RPMI8226 (cell line): ENCODE results near the gene NFKB2.

Source experiments
- DNase-seq: peaks from one replicate; pipeline ENCODE4 v3.0.0-alpha.2; 2015

NFKB2 gene

DNA sequence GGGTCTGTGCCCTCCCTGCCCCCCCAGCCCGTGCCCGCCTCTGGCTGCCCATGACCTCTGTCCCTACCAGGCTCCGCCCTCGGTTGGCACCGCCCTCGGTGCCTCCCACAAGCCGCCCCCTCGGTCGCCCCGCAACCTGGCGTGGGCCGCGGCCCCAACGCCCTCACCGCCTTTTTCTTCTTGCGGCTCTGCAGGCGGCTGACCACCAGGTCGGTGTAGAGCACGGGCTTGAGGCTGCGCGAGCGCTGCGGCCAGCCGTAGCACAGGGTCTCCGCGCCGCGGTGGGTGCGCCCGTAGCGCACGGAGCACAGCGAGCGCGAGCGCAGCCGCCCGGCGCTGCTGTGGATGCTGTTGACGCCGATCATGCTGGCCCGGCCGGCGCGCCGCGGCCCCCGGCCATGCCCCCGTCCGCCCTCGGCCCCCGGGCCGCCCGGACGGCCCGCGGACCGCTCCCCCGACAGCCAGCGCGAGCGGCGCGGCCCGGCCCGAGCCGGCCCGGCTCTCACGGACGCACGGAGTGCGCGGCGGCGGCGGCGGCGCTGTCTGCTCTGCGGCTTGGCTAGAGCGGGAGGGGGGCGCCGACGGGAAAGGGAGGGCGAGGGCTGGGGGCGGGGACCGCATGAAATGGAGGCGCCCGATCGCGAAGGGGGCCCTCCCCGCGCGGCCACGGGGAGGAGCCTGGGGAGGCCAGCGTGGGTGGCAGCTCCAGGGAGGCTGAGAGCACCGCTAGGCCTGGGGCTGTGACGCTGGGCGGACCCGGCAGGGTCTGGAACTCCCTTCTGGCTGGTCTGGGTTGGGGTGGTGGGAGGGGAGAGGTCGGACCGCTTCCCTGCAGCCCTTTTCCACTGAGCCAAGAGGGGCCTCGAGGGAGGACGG, 13.5 kb downstream of the NFKB2 start:
- no peak for DNase-seq

DNA sequence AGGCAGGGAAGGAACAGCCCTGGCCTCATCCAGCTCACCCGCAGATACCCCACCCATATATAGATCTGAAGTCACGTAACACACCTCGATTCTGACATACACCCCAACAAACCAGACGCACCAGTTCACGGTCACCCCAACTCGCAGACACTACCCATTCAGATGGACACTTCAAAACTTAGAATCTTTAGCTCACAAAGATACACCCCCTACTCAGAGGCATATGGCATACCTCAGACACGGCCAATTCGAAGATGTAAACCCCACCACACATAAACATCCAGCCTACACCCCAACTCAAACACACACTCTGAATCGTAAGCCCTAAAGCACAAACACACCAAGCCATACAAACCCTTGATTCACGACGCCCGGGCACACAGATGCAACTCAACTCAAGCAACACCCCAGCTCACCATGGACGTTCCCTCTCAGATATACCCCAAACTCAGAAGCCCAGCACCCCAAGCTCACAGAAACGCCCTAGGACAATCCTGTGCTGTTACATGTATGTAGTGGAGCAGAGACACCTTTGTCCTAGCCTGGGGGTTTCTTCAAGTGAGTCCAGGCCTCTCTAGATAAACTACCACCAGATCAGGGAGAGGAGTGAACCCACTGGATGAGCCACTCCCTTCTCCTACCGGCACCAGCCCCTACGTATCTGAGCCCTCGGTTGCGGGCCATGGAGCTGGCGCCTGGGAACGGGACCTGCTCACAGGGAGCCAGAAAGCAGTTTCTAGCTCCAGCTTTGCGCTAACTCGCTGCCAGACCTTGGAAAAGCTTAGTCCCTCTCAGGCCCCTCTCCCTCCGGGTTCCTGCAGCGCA, 14.3 kb downstream of the NFKB2 start:
- DNase-seq = no peak

DNA sequence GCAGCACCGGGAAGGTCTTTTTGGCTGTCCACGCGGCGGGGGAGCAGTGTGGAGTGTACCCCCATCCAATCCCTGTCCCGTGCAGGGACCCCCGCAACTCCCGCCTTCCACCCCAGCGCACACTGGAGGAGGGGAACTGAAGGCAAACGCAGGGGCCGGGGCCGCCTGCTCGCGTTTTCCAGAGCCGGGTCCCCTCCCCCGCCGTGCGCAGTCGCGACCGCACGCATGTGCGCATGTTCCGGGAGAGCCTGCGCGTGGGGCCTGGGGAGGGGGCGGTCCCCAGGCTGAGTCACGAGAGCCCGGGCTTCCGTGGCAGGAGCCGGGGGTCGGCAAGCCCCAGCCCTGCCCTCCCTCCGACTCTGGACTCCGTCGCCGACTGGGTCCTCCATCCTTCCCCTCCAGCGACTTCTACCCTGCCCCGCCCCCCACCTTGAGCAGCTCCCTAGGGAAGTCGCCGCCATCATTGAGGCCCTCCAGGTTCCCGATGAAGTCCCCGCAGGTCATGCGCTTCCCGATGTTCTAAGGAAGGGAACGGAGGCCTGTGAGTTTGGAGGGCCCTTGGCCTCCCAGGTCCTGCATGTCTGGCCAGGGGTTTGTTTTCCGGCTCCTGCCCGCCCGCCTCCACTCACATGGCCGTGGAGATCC, 15.0 kb downstream of the NFKB2 start:
- no peak for DNase-seq

DNA sequence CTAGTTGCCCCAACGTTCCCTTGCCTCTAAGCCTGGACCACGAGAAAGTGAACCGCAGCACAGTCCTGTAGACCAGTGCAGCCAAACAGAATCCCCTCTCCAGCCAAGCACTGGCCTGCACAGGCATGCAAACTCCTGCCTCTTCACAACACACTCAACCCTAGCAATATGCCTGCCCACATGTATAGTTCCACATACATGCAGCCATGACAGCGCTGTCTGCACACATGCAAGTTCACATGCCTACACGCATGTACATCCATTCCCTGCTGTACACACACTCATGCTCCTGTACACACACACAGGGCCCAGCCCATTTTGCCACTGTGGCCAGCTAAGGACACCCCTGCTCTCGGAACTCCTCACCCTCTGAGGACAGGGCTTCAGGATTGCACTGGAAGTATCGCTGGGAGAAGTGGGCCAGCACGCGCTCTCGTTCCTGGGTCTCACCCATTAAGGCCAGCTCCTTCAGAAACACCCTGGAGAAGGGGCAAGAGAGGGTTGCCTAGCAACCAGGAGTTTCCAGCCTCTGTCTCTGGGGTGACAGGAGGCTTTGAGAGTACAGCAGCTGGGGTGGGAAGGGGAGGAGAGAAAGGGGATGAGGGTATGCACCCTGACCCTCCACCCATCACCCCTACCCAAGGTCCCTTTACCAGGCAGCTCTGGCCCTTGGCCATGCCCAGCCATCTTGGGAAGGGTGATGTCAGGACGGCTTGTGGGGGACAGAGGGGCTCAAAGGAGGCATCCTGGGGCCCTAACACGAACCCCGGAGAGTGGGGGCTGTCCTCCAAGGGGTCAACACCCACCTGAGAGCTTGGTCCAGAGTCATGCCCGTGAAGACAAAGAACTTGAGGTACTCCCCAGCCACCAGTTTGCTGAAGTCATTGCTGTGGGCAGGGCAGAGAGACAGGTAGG, 16.1 kb downstream of the NFKB2 start:
- no peak for DNase-seq

DNA sequence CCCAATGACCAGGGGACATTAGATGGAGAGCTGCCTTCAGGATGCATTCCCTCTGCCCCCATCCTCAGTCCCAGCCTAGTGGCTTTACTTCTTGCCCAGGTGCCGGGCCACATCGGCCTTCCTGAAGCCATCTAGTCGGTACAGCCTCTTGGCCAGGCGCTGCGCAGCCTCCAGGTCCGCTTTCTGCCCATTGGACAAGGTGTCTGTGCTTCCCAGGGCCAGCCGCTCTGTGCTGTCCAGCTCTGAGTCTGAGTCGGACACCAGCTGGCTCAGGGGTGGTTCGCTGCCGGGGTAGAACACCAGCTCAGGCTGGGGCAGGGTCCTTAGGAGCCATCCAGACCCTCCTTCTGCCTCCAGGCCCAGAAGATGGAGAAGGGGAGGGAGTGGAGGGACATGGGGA, 16.8 kb downstream of the NFKB2 start:
- DNase-seq = no peak

DNA sequence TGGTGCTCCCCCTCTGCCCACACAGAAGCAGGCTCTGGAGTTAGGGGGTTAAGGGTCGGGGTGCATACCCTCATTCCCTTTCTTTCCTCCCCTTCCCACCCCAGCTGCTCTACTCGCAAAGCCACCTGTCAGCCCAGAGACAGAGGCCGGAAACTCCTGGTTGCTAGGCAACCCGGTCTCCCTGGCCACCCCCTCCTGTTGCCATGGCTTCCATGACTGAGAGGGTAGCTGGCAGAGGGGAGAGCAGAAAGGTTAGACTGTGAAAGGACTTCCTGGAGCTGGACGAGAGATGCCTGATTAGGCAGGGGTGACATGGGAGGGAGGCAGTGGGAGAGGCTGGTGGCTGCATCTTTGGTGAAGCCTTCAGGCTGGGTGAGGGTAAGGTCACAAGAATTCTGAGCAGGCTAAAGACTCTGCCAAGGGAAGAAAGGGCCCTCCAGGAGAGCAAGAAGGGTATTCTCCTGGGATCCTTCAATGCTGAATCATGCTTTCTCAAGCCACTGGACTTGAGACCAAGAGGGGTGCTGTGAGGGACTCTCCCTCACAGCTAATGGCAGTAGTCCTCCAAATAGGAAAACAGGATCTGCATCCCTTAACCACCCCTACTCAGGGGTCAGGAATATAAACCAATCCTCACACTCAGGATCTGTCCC, 17.7 kb downstream of the NFKB2 start:
- DNase-seq = peak; percentile 59

DNA sequence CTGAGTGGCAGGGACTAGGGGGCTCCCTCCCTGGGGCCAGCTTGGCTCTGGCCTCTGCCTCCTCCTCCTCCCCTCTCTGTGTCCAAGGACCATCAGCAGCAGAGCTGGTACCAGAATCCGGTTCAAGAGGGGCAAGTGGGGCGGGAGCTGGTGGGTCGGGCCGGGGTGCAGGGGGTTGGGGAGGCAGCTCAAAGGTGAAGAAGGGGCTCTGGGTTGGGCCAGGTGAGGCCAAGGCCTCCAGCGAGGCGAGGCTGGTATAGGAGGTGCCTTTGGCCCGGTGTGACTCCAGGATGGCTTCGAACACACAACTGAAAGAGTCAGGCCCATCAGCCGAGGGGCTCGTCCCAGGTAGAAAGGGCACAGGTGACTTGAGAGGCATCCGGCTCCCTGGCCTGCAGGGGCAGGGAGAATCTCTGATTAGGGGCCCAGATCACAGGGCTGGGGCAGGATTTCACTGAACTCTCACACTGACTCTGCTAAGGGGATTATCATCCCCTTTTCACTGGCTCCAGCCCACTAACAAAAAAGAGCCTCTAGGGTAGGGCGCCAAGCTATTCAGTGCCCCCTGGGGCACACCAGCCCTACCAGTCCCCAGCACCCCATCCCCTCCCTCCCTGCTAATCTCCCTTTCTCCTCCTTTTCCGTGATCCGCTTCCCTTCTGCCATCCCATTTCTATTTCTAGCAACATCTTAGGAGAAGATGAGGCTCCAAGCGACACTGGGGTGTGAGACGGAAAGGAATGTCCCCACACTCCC, 18.5 kb downstream of the NFKB2 start:
- DNase-seq = no peak

DNA sequence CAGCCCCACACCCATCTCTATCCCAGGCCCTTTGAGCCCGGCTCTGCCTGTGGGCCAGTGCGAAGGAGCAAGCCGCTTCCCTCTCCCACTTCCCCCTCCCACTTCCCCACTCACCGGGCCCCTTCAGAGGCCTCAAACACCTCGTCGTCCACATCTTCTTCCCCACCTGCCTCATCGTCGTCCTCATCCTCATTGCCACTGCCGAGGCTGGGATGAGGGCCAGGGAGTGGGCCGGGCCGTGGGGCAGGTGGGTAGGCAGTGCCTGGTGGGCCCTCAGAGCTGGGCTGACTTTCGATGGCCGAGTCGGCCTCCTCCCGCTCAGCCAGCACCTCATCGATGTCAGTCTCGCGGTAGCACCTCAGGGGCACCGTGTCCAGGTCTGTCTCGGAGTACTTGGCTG, 19.2 kb downstream of the NFKB2 start:
- DNase-seq = no peak

DNA sequence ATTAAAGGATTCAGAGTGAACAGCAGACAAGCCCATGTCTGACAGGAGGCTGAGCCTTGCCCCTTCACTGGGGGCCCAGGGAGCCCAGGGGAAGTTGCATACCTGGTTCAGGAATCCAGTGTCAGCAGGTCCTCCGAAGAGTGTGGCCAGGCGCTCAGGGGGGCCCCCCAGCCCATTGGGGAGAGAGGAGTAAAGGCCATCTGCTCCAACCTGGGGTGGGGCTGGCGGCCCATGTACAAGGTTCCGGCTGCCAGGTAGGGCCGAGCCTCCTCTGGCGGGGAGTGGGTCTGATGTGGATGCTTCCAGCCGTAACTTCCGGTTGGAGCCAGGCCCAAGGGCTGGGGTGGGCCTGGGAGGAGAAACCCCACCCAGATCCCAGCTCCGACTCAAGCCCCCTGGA, 20.8 kb downstream of the NFKB2 start:
- no peak for DNase-seq

DNA sequence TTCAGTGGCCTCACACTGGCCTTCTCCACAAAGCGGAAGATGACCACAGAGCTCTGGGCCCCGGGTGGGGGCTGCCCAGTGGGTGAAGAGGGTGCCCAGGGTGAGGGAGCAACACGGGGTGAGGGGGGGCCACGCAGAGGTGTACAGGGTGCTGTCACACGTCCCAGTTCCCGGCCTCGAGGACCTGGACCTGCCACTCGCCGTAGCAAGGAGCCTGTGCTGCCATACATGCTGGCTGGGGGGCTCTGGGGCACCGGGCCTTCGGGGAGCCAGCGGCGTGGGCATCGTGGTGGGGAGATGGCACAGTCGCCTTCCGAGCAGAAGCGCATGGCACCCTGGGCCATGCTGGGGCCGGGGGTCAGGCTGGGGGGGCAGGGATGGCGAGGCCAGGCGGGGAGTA, 21.2 kb downstream of the NFKB2 start:
- no peak for DNase-seq

DNA sequence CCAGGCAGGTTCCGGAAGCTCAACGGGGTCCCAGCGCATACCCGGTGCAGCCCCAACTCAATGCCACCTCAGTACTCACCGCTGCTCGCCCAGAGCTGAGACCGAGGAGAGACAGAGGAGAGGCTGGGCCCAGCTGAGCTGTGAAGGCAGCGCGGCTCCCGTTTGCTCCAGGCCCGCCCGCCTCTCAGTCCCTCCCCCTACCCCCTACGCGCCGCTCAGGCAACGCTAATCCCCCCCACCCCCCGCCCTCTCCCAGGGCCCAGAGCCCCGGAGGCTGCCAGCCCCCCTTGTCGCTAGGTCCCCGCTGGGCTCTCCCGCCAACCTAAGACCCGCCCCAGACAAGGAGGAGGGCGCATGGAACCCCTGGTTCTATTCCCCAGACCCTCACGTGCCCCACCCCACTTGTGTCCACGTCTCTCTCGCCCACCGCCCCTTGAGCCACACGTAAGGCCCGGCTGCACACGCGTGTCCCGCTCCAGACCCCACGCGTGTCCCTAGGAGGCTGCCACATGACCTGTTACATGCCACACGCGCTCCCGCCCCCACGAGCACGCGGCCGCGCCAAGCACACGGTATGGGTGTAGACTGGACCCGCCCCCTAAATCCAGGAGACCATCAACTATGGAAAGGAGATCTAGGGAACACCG, 23.2 kb downstream of the NFKB2 start, which contains the start of gene PSD:
PSD (minus strand) TSS at position 164 of the 647 bp plus-strand sequence. CDS start 1,747 bp downstream, outside the sequence.
- DNase-seq = no peak

DNA sequence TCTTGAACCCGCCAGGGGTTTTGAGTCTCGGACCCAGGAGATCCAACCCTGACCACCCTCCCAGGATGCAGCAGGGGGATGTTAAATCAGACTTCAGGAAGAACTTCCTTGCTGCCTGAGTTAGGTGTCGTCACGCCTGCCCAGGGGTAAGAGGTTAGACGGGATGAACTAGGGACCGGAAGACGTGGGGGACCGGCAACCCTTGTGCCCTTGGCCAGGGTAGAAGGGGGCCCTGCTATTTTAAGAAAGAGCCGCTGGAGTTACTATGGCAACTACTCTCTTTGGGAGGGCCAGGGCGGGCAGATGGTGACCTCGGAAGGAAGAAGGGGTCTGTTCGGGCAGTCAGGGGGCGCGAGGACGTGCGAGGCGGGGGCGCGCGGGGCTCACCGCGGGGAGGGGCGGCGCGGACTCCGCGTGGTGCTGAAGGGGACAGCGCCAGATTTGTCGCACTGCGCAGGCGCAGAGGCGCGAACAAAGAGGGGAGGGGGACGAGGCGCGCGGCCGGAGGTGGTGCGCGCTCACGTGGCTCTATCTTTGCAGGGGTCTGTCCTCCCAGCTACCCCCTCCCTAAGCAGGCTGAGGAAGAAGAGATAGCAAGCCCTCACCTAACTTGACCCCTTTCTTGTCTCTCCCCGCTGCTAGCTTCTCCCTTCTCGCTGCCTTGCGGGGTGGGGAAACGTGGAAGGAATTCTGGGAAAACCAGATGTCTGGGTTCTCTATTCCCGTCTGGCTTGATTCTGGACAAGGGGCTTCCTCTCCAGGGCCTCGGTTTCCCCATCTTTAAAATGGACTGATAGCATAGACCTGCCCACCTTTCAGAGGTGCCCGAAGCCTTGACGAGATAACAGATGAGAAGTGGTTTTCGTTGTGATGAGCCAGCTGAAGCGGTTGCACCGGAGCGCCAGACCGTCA, 24.0 kb downstream of the NFKB2 start:
- peak; percentile 66 for DNase-seq

DNA sequence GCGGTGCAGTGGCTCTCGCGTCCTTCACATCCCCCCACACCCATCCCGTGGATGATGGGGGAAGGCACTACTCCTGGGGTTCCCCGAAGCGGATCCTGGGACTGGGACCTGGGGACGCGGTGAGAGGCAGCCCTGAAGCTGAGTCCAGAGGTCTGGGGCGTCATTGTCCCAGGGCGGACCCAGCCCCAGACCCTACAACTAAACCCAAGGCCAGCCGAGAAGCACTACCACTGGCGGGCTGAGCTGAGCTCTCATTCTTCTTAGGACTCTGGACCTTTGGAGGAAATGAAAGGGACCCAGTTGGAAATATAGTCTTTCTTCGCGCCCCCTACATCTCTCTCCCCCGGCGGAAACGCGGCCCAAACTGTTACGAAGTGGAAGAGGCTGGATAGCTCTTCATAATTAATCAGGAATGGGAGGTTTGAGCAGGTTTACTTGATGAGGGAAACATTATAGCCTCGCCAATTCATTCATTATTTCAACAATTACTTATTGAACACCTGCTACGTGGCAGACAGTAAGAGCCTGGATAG, 24.7 kb downstream of the NFKB2 start:
- DNase-seq = no peak

DNA sequence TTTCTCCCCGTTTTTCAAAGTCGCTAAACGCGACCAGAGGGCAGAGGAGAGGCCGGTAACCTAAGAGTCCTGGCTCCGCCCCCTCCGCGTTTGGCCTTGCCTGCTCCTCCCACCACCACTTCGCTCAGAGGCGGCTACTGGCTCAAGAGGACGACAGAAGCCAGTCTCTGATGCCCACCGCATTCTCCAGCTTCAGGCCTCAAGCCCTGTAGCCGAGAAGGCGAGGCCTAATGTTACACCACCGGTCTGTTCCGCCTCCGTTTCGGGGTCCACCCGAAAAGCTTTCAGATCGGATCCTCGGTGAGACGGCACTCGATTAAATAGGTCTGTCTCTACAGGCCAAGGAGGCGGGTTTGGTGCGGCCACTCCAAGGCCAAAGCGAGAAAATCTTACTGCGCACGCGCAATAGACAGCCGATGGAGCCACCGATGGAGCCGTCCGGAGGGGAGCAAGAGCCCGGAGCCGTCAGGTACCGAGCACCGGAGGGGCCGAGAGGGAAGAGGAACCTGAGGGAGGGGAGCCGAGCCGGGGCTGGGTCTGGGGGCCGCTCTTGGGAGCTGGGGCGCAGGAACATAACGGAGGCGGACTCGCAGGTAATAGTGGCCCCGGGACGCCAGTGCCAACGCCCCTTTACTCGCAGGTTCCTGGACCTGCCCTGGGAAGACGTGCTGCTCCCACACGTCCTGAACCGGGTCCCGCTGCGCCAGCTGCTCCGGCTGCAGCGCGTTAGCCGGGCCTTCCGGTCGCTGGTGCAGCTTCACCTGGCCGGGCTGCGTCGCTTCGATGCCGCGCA, 25.4 kb downstream of the NFKB2 start, which contains the start of gene FBXL15:
FBXL15 (plus strand) TSS at position 123 of the 793 bp plus-strand sequence; CDS start at position 417, 294 bp downstream.
- DNase-seq = peak; percentile 95

DNA sequence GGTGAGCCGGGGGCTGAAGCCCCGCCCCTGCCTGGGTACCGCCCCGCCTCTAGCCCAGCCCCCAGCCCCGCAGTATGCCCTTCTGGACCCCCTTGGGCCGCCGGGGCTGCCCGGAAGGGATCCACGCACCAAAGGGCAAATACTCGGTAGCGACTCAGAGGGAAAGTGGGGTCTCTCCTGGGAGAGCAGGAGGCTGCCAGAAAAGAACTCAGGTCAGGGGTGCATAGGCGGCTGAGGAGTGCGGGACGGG, 25.9 kb downstream of the NFKB2 start:
- no peak for DNase-seq

DNA sequence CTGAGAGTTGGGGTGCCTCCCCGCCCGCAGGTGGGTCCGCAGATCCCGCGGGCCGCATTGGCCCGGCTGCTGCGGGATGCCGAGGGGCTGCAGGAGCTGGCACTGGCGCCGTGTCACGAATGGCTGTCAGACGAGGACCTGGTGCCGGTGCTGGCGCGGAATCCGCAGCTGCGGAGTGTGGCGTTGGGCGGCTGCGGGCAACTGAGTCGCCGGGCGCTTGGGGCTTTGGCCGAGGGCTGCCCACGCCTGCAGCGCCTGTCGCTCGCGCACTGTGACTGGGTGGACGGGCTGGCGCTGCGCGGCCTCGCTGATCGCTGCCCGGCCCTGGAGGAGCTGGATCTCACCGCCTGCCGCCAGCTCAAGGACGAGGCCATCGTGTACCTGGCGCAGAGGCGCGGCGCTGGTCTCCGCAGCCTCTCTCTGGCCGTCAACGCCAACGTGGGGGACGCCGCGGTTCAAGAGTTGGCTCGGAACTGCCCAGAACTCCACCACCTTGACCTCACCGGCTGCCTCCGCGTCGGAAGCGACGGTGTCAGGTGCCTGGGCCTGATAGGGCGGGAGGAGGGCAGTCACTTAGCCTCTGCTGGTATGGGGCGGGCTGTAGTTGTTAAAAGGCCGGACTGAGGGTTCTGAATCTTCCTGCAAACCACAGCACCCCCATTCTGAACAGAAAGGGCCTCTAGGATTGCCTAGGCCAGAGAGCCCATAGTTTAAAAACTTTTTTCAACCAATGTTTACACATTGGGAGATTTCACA, 26.4 kb downstream of the NFKB2 start:
- DNase-seq = peak; percentile 32

DNA sequence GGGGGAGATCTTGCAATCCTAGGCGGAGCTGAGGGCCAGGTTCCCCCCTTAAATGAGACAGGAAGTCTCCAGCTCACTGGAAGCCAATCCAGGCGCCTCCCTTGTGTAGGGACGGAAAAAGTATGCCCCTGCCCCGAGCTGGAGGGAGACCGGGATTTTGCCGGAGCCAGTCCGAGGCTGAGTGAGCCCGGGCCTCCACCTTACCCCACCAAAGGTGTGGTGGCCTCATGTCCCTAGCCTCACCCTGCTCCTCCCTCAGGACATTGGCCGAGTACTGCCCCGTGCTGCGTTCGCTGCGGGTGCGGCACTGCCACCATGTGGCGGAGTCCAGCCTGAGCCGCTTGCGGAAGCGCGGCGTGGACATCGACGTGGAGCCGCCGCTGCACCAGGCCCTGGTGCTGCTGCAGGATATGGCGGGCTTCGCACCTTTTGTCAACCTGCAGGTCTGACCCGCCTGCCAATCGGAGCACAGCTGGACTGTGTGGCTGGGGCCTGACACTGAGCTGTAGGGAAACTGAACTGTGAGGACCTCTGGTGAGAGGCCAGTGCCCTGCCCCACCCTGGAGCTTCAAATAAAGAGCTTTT, 27.1 kb downstream of the NFKB2 start:
- no peak for DNase-seq
